HG02610 (cell line): Measurements from ENCODE around the gene WWOX.

Source experiments
- ATAC-seq: cut with Tn5 transposase; IDR thresholded peaks from one replicate; pipeline ENCODE4 v1.9.1; 2021; ENCODE audit warnings: mild to moderate bottlenecking, moderate library complexity; ENCODE audit not compliant: unreplicated experiment

WWOX gene

GRCh38 chr16:78485188-78485916, 385.9 kb downstream of the WWOX start:
- ATAC-seq: no peak

- ATAC-seq: no peak
These were observed 386.4 kb downstream of the WWOX start for GRCh38 chr16:78485917-78486257.

GRCh38 chr16:78487471-78487870, 388.0 kb downstream of the WWOX start:
- no peak for ATAC-seq

- ATAC-seq: no peak
These were observed 389.6 kb downstream of the WWOX start for GRCh38 chr16:78489072-78489471.

- no peak for ATAC-seq
These were observed 390.2 kb downstream of the WWOX start for GRCh38 chr16:78489631-78490030.

- ATAC-seq: no peak
These were observed 391.0 kb downstream of the WWOX start for GRCh38 chr16:78490431-78490830.

GRCh38 chr16:78490847-78491246, 391.4 kb downstream of the WWOX start:
- no peak for ATAC-seq

GRCh38 chr16:78493573-78493972, 394.1 kb downstream of the WWOX start:
- ATAC-seq: no peak

GRCh38 chr16:78494105-78494504, 394.7 kb downstream of the WWOX start:
- ATAC-seq: no peak

GRCh38 chr16:78494674-78495073, 395.2 kb downstream of the WWOX start:
- ATAC-seq: no peak

- ATAC-seq: no peak
These were observed 396.7 kb downstream of the WWOX start for GRCh38 chr16:78496189-78496588.

GRCh38 chr16:78499399-78499798, 399.9 kb downstream of the WWOX start:
- ATAC-seq: no peak

- no peak for ATAC-seq
These were observed 401.3 kb downstream of the WWOX start for GRCh38 chr16:78500659-78501270.

- ATAC-seq: no peak
These were observed 402.3 kb downstream of the WWOX start for GRCh38 chr16:78501744-78502143.

- no peak for ATAC-seq
These were observed 403.4 kb downstream of the WWOX start for GRCh38 chr16:78502812-78503350.

GRCh38 chr16:78503602-78504001, 404.1 kb downstream of the WWOX start:
- ATAC-seq: no peak

GRCh38 chr16:78504401-78504851, 405.0 kb downstream of the WWOX start:
- no peak for ATAC-seq

GRCh38 chr16:78505036-78505435, 405.6 kb downstream of the WWOX start:
- ATAC-seq: no peak

GRCh38 chr16:78505544-78506366, 406.3 kb downstream of the WWOX start:
- no peak for ATAC-seq

GRCh38 chr16:78506367-78507193, 407.1 kb downstream of the WWOX start:
- ATAC-seq: no peak

GRCh38 chr16:78507576-78507975, 408.1 kb downstream of the WWOX start:
- no peak for ATAC-seq
